ENCODE results near the gene IL32. TPM values are rescaled to one million over a fixed set of nuclear protein-coding genes. Genes with fewer than 3 reads are reported as not detected.

IL32 gene
- total RNA-seq, 4 donors from 2014 or later: 21.9 to 720 (median 492) TPM

DNA sequence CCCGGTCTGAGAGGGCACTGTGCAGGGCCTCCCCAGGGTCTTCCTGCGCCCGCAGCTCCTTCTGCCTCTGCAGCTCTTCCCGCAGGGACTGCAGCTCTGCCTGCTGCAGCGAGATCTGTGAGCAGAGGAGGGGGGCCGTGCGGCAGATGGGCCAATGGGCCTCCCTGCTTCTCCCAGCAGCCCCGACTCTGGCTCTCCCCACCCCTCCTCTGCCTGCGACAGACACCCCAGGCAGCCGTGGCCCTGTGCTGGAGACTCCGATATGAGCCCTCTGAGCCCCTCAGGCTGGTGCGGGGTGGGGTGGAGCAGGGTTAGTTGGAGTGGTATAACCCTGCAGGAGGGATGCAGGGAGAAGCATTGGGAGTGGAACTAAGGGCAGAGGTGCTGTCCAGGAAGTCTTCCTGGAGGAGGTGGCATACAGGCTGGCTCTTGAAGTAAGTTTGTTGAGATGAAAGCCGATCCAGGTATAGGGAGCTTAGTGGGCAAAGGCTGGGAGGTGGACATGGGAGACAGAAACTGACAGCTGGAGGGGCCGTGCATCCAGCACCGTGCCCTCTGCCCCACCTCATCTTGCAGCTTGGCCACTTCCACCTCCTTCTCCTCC is 36.6 kb upstream of the IL32 start:
- in situ Hi-C loops (cut with MboI; ENCODE audit: low pct_ligation_motif_present in 1 of 4, low pct_unique_long_range_greater_than_20kb in 1 of 4, low sequenced_read_pairs in 3 of 4): loop anchor here in 1 of 4 donors (25.0 kb wide), 1 partner anchor 108 kb away; the partner anchor contains the start of gene ZNF213
- TF ChIP-seq, protein P1, sequence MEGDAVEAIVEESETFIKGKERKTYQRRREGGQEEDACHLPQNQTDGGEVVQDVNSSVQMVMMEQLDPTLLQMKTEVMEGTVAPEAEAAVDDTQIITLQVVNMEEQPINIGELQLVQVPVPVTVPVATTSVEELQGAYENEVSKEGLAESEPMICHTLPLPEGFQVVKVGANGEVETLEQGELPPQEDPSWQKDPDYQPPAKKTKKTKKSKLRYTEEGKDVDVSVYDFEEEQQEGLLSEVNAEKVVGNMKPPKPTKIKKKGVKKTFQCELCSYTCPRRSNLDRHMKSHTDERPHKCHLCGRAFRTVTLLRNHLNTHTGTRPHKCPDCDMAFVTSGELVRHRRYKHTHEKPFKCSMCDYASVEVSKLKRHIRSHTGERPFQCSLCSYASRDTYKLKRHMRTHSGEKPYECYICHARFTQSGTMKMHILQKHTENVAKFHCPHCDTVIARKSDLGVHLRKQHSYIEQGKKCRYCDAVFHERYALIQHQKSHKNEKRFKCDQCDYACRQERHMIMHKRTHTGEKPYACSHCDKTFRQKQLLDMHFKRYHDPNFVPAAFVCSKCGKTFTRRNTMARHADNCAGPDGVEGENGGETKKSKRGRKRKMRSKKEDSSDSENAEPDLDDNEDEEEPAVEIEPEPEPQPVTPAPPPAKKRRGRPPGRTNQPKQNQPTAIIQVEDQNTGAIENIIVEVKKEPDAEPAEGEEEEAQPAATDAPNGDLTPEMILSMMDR (IDR thresholded peaks at IDR 0.05): no peak
- no peaks in the 10 kb centered on the region for H3K36me3 ChIP-seq
- WGBS, 2 donors (ENCODE audit: low coverage in 1 of 2): 49% methylated on average over 15 of the region's 15 CpGs; no CpG with 5 or more reads in 1 of the 2 donors
- H3K9me3 ChIP-seq: no peaks in the 10 kb centered on the region
- H3K27ac ChIP-seq: no peak overlapping the region
- no peak overlapping the region for H3K4me3 ChIP-seq
- no peak for DNase-seq
- peaks cover 0 to 53% (median 23%) of the 10 kb centered on the region in 4 donors for H3K4me1 ChIP-seq
- H3K27me3 ChIP-seq: peaks cover 43% of the 10 kb centered on the region
- intact Hi-C loops (cut with DNase I; ENCODE audit: low total_unique reads): no loop called here

DNA sequence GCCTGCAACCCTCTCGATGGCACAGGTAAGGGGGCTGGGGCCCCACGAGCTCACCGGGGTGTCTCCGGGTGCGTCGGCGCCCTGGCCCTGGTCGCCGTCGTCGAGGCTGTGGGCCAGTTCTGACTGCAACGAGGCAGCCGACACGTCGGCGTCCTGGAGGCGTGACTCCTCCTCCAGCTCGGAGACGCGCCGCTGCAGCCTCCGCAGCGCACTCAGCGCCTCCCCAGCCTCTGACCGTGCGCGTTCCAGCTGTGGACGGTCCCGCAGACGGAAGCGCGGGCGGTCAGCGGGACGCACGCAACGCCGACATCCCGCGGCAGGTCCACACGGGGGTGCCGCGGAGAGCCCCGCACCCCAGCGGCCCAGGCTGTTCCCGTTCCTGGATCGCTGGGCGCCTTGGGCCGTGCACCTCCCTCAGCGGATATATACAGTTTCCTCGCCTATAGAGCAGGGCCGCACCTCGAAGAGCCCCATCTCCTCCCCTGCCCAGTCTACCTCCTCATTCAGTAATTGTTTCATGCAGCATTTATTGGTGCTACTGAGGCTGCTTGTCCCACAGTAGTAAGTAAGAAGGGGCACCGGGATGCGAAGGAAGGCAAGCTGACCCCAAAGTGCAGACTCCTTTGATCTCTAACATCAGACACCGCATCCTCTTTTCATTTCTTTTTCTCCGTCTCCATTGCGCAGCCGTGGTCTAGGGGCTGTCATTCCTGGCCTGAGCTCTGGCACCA is 35.8 kb upstream of the IL32 start:
- Histone ChIP-seq H3K27me3 (peaks cover 50% of the 10 kb centered on the region), H3K9me3 (no peaks in the 10 kb centered on the region)
- DNase-seq: no peak

DNA sequence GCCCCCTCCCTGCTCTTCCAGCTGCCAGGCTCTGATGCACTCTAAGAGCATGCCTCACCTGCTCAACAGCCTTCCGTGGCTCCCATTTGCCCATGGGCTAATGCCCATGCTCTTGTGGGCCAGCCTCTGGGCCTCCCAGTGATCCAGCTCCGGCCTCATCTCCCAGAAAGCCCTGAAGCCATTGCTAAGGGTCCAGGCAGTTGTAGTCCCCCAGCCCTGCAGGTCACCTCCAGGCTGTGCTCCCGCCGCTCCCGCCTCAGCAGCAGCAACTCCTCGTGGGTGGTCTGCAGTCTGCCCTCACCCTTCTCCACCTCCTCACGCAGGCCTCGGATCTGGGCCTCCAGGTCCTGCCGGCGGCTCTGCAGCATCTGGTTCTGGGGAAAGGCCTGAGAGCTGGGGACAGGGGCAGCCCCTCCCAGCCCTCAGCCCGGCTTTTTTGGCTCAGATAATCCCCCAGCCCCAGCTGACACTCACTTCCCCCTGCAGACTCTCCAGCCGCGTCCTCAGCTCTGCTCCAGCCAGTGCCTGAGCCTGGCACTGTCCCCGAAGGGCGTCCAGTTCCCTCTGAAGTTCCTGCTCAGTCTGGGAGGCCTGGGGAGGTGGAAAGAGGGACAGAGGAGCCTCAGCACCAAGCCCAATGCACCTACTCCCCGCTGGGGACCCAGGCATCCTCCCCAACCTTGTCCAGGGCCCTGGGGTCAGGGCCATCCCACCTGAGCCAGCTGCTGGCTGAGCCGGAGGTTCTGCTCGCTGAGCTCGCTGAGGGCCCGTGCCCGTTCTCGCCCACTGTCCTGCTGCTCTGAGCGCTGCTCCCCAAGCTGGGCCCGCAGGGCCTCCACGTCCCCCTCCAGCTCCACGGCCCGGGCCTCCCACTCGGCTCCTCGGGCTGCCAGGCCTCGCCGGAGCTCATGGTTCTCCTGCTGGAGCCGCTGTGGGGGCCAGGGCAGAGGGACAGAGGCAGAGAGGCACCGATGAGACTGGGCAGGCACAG is 34.9 kb upstream of the IL32 start:
- Histone ChIP-seq H3K36me3 (no peaks in the 10 kb centered on the region), H3K9me3 (no peaks in the 10 kb centered on the region), H3K4me3 (no peak overlapping the region), H3K27me3 (peaks cover 58% of the 10 kb centered on the region), H3K4me1 (peaks cover 0 to 46% (median 22%) of the 10 kb centered on the region in 4 donors), H3K27ac (no peak overlapping the region)
- in situ Hi-C loops (cut with MboI; ENCODE audit: low pct_ligation_motif_present in 1 of 4, low pct_unique_long_range_greater_than_20kb in 1 of 4, low sequenced_read_pairs in 3 of 4) (loop anchor here in 1 of 4 donors (25.0 kb wide), 1 partner anchor 107 kb away; the partner anchor contains the start of gene ZNF213), intact Hi-C loops (cut with DNase I; ENCODE audit: low total_unique reads) (no loop called here)
- TF ChIP-seq POLR2A (IDR thresholded peaks at IDR 0.05) (no peak), EP300 (IDR thresholded peaks at IDR 0.05; ENCODE audit: low read depth) (no peak), POLR2AphosphoS5 (IDR thresholded peaks at IDR 0.05) (no peak)
- TF ChIP-seq, protein P1 (IDR thresholded peaks at IDR 0.05): no peak
- 82% methylated on average over 26 of the region's 33 CpGs; no CpG with 5 or more reads in 1 of the 2 donors for WGBS, 2 donors (ENCODE audit: low coverage in 1 of 2)
- DNase-seq: no peak

More for the DNA sequence above, 35.8 kb upstream of the IL32 start:
- H3K4me1 ChIP-seq: peaks cover 0 to 48% (median 21%) of the 10 kb centered on the region in 4 donors
- TF ChIP-seq POLR2A (IDR thresholded peaks at IDR 0.05) (no peak), EP300 (IDR thresholded peaks at IDR 0.05; ENCODE audit: low read depth) (no peak), POLR2AphosphoS5 (IDR thresholded peaks at IDR 0.05) (no peak)
- TF ChIP-seq, protein P1 (IDR thresholded peaks at IDR 0.05): no peak
- intact Hi-C loops (cut with DNase I; ENCODE audit: low total_unique reads) (no loop called here), in situ Hi-C loops (cut with MboI; ENCODE audit: low pct_ligation_motif_present in 1 of 4, low pct_unique_long_range_greater_than_20kb in 1 of 4, low sequenced_read_pairs in 3 of 4) (loop anchor here in 1 of 4 donors (25.0 kb wide), 1 partner anchor 108 kb away; the partner anchor contains the start of gene ZNF213)
- 61 to 91% methylated on average over 6 to 44 of the region's 59 CpGs for WGBS, 2 donors (ENCODE audit: low coverage in 1 of 2)
- peak overlapping the region in 1 of 4 donors; percentile 22 for H3K4me3 ChIP-seq
- H3K36me3 ChIP-seq: no peaks in the 10 kb centered on the region
- H3K27ac ChIP-seq: no peak overlapping the region
